ENCODE measurements around the gene RTL3.

The RTL3 gene

GRCh38 chrX:78618987-78619386 lies 40.1 kb downstream of the RTL3 start:
- no peak for DNase-seq

GRCh38 chrX:78614264-78614663 lies 44.9 kb downstream of the RTL3 start:
- no peak for DNase-seq
